ENCODE data around the gene LIX1L. TPM values are rescaled to one million over a fixed set of nuclear protein-coding genes. Genes with fewer than 3 reads are reported as not detected.

Gene LIX1L
- total and polyA plus RNA-seq, 2 of the 13 experiments (the other 11 are each of a cell fraction or from before 2014, with no cell fraction given), result 8.1 to 24.9 TPM

- TF ChIP-seq, protein P1, sequence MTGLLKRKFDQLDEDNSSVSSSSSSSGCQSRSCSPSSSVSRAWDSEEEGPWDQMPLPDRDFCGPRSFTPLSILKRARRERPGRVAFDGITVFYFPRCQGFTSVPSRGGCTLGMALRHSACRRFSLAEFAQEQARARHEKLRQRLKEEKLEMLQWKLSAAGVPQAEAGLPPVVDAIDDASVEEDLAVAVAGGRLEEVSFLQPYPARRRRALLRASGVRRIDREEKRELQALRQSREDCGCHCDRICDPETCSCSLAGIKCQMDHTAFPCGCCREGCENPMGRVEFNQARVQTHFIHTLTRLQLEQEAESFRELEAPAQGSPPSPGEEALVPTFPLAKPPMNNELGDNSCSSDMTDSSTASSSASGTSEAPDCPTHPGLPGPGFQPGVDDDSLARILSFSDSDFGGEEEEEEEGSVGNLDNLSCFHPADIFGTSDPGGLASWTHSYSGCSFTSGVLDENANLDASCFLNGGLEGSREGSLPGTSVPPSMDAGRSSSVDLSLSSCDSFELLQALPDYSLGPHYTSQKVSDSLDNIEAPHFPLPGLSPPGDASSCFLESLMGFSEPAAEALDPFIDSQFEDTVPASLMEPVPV (CRISPR knock-in tag; IDR thresholded peaks at IDR 0.05), result no peak
- TF ChIP-seq ZNF747 (CRISPR knock-in tag; IDR thresholded peaks at IDR 0.05; ENCODE audit: borderline replicate concordance) (no peak), ZNF557 (CRISPR knock-in tag; IDR thresholded peaks at IDR 0.05) (no peak), ZNF274 (CRISPR knock-in tag; IDR thresholded peaks at IDR 0.05) (no peak), DBP (CRISPR knock-in tag; IDR thresholded peaks at IDR 0.05; ENCODE audit: not compliant biosample characterization) (no peak), ONECUT2 (CRISPR knock-in tag; IDR thresholded peaks at IDR 0.05) (no peak), ZNF367 (CRISPR knock-in tag; IDR thresholded peaks at IDR 0.05; ENCODE audit: borderline replicate concordance) (no peak), CCAR2 (optimal IDR thresholded peaks at IDR 0.05; ENCODE audit: low read depth, low read length) (no peak), NFYB (CRISPR knock-in tag; IDR thresholded peaks at IDR 0.05) (0 out of 2 replicates have a peak, but pooled peaks have one; percentile 36), RARA (CRISPR knock-in tag; IDR thresholded peaks at IDR 0.05) (peak; percentile 87), ZNF275 (CRISPR knock-in tag; IDR thresholded peaks at IDR 0.05; ENCODE audit: borderline replicate concordance) (no peak), ISL2 (CRISPR knock-in tag; IDR thresholded peaks at IDR 0.05) (no peak), POLR2G (IDR thresholded peaks at IDR 0.05; ENCODE audit: low read depth, low read length) (no peak), ELK4 (CRISPR knock-in tag; IDR thresholded peaks at IDR 0.05; ENCODE audit: borderline replicate concordance) (no peak), TBL1XR1 (IDR thresholded peaks at IDR 0.05; ENCODE audit: borderline replicate concordance, low read length, partially characterized antibody) (no peak), ZNF598 (CRISPR knock-in tag; IDR thresholded peaks at IDR 0.05; ENCODE audit: borderline replicate concordance) (no peak), HNRNPH1 (optimal IDR thresholded peaks at IDR 0.05; ENCODE audit: low read depth, low read length) (no peak), ZNF878 (CRISPR knock-in tag; IDR thresholded peaks at IDR 0.05) (no peak), RELA (CRISPR knock-in tag; IDR thresholded peaks at IDR 0.05) (no peak), ZNF792 (CRISPR knock-in tag; IDR thresholded peaks at IDR 0.05) (no peak), THAP11 (CRISPR knock-in tag; IDR thresholded peaks at IDR 0.05) (no peak), MIER3 (CRISPR knock-in tag; IDR thresholded peaks at IDR 0.05; ENCODE audit: borderline replicate concordance) (no peak), ZNF20 (CRISPR knock-in tag; IDR thresholded peaks at IDR 0.05) (no peak), ZNF772 (CRISPR knock-in tag; IDR thresholded peaks at IDR 0.05) (0 out of 2 replicates have a peak, but pooled peaks have one; percentile 47), CEBPG (CRISPR knock-in tag; IDR thresholded peaks at IDR 0.05) (no peak), NFATC3 (CRISPR knock-in tag; IDR thresholded peaks at IDR 0.05) (no peak), KLF16 (CRISPR knock-in tag; IDR thresholded peaks at IDR 0.05) (0 out of 4 replicates have a peak, but pooled peaks of 1 of the 2 experiments have one; percentile 5)
Observed at GRCh38 chr1:145985502-145986439, 28.0 kb upstream of the LIX1L start (continued).

Data from HepG2 (cell line).